WTC11 (cell line): Measurements from ENCODE around the gene HCFC2.

ENCODE experiments used
- NR1H2 ChIP-seq: sonication (generic); formaldehyde crosslinking; IDR thresholded peaks from 2 replicates; pipeline ENCODE4 v1.9.0; 2021; ENCODE audit warnings: mild to moderate bottlenecking, moderate library complexity, missing genetic modification reagents
- SP1 ChIP-seq: sonication (generic); formaldehyde crosslinking; conservative IDR thresholded peaks from 2 replicates; pipeline ENCODE4 v1.8.1; 2022; ENCODE audit warnings: missing genetic modification reagents
- TCF7 ChIP-seq: sonication (generic); formaldehyde crosslinking; IDR thresholded peaks from 2 replicates; pipeline ENCODE4 v1.8.0; 2022; ENCODE audit warnings: mild to moderate bottlenecking, low read depth, missing genetic modification reagents, moderate library complexity
- ZNF138 ChIP-seq: sonication (generic); formaldehyde crosslinking; conservative IDR thresholded peaks from 2 replicates; pipeline ENCODE4 v1.8.1; 2022; ENCODE audit warnings: mild to moderate bottlenecking, moderate library complexity, missing genetic modification reagents
- TF ChIP-seq, protein P1 (sequence below): fragments of 200-600 bp; IDR thresholded peaks from 2 replicates; pipeline ENCODE4 v1.8.0; 2022; ENCODE audit warnings: antibody characterized with exemption
- TF ChIP-seq, protein P2 (sequence below): sonication (generic); formaldehyde crosslinking; IDR thresholded peaks from 2 replicates; pipeline ENCODE4 v1.8.1; 2022; ENCODE audit warnings: mild to moderate bottlenecking, missing genetic modification reagents, moderate library complexity, borderline replicate concordance

DNA sequence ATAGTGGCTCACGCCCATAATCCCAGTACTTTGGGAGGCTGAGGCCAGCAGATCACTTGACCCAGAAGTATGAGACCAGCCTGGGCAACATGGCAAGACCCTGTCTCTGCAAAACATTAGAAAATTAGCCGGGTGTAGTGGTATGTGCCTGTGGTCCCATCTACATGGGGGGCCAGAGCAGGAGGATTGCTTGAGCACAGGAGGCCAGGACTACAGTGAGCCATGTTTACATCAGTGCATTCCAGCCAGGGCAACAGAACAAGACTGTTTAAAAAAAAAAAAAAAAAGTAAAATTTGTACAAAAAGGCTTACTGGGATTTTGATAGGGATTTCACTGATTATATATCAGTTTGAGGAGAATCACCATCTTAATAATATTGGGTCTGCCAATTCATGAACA, 7.8 kb downstream of the HCFC2 start:
- TF ChIP-seq TCF7 (no peak), NR1H2 (CRISPR knock-in tag) (no peak), ZNF138 (CRISPR knock-in tag) (no peak), SP1 (CRISPR knock-in tag) (no peak)
- TF ChIP-seq, protein P1, sequence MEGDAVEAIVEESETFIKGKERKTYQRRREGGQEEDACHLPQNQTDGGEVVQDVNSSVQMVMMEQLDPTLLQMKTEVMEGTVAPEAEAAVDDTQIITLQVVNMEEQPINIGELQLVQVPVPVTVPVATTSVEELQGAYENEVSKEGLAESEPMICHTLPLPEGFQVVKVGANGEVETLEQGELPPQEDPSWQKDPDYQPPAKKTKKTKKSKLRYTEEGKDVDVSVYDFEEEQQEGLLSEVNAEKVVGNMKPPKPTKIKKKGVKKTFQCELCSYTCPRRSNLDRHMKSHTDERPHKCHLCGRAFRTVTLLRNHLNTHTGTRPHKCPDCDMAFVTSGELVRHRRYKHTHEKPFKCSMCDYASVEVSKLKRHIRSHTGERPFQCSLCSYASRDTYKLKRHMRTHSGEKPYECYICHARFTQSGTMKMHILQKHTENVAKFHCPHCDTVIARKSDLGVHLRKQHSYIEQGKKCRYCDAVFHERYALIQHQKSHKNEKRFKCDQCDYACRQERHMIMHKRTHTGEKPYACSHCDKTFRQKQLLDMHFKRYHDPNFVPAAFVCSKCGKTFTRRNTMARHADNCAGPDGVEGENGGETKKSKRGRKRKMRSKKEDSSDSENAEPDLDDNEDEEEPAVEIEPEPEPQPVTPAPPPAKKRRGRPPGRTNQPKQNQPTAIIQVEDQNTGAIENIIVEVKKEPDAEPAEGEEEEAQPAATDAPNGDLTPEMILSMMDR, result no peak
- TF ChIP-seq, protein P2, sequence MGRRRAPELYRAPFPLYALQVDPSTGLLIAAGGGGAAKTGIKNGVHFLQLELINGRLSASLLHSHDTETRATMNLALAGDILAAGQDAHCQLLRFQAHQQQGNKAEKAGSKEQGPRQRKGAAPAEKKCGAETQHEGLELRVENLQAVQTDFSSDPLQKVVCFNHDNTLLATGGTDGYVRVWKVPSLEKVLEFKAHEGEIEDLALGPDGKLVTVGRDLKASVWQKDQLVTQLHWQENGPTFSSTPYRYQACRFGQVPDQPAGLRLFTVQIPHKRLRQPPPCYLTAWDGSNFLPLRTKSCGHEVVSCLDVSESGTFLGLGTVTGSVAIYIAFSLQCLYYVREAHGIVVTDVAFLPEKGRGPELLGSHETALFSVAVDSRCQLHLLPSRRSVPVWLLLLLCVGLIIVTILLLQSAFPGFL, result no peak
